ENCODE results near the gene MARCHF5.

The MARCHF5 gene

GRCh38 chr10:92316610-92317009, 25.6 kb downstream of the MARCHF5 start:
- Histone ChIP-seq H3K4me3 (ENCODE audit: low read length) (no peak overlapping the region), H3K36me3 (replicated peaks; ENCODE audit: insufficient read depth, low read length) (0 out of 2 replicates have a peak, but pooled peaks cover 4% of the 10 kb centered on the region), H3K27ac (ENCODE audit: low read length) (no peak overlapping the region), H3F3A (ENCODE audit: insufficient read depth, low read length) (no peaks in the 10 kb centered on the region; the same call in 1 of the 2 replicates), H3K9ac (ENCODE audit: low read length) (no peak overlapping the region), H3K27me3 (replicated peaks; ENCODE audit: insufficient read depth, low read length) (no peaks in the 10 kb centered on the region), H3K4me1 (ENCODE audit: low read length) (no peaks in the 10 kb centered on the region), H3K9me2 (replicated peaks; ENCODE audit: insufficient read depth, low read length) (no peaks in the 10 kb centered on the region), H4K20me1 (ENCODE audit: insufficient read depth, low read length) (no peaks in the 10 kb centered on the region), H2AFZ (ENCODE audit: low read length) (no peak overlapping the region), H3K79me2 (ENCODE audit: low read length) (peaks cover 44% of the 10 kb centered on the region), H3K9me3 (replicated peaks; ENCODE audit: insufficient read depth, low read length) (no peaks in the 10 kb centered on the region), H3K4me2 (ENCODE audit: low read depth, low read length) (no peak overlapping the region)
- DNase-seq = no peak
- TF ChIP-seq, protein P1, sequence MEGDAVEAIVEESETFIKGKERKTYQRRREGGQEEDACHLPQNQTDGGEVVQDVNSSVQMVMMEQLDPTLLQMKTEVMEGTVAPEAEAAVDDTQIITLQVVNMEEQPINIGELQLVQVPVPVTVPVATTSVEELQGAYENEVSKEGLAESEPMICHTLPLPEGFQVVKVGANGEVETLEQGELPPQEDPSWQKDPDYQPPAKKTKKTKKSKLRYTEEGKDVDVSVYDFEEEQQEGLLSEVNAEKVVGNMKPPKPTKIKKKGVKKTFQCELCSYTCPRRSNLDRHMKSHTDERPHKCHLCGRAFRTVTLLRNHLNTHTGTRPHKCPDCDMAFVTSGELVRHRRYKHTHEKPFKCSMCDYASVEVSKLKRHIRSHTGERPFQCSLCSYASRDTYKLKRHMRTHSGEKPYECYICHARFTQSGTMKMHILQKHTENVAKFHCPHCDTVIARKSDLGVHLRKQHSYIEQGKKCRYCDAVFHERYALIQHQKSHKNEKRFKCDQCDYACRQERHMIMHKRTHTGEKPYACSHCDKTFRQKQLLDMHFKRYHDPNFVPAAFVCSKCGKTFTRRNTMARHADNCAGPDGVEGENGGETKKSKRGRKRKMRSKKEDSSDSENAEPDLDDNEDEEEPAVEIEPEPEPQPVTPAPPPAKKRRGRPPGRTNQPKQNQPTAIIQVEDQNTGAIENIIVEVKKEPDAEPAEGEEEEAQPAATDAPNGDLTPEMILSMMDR (IDR thresholded peaks at IDR 0.05; ENCODE audit: low read length) = no peak
- TF ChIP-seq EZH2phosphoT487 (IDR thresholded peaks at IDR 0.05; ENCODE audit: low read length) = no peak
- TF ChIP-seq EZH2 (optimal IDR thresholded peaks at IDR 0.05; ENCODE audit: low read depth, low read length) = no peak

GRCh38 chr10:92323079-92323478, 32.1 kb downstream of the MARCHF5 start:
- Histone ChIP-seq H3K27me3 (replicated peaks; ENCODE audit: insufficient read depth, low read length) (no peaks in the 10 kb centered on the region), H3K9ac (ENCODE audit: low read length) (no peak overlapping the region), H3K9me2 (replicated peaks; ENCODE audit: insufficient read depth, low read length) (no peaks in the 10 kb centered on the region), H3F3A (ENCODE audit: insufficient read depth, low read length) (peaks cover 16% of the 10 kb centered on the region), H3K79me2 (ENCODE audit: low read length) (peaks cover 62% of the 10 kb centered on the region), H3K4me2 (ENCODE audit: low read depth, low read length) (peak overlapping the region; percentile 56), H2AFZ (ENCODE audit: low read length) (no peak overlapping the region), H3K4me3 (ENCODE audit: low read length) (no peak overlapping the region), H3K36me3 (replicated peaks; ENCODE audit: insufficient read depth, low read length) (no peaks in the 10 kb centered on the region), H3K9me3 (replicated peaks; ENCODE audit: insufficient read depth, low read length) (no peaks in the 10 kb centered on the region), H4K20me1 (ENCODE audit: insufficient read depth, low read length) (no peaks in the 10 kb centered on the region), H3K4me1 (ENCODE audit: low read length) (peaks cover 15% of the 10 kb centered on the region), H3K27ac (ENCODE audit: low read length) (peak overlapping the region; percentile 77; the same call in 1 of the 2 replicates)
- TF ChIP-seq EZH2 (optimal IDR thresholded peaks at IDR 0.05; ENCODE audit: low read depth, low read length) = no peak
- TF ChIP-seq EZH2phosphoT487 (IDR thresholded peaks at IDR 0.05; ENCODE audit: low read length) = no peak
- TF ChIP-seq, protein P1 (IDR thresholded peaks at IDR 0.05; ENCODE audit: low read length) = no peak
- peak; percentile 92 for DNase-seq

DNA sequence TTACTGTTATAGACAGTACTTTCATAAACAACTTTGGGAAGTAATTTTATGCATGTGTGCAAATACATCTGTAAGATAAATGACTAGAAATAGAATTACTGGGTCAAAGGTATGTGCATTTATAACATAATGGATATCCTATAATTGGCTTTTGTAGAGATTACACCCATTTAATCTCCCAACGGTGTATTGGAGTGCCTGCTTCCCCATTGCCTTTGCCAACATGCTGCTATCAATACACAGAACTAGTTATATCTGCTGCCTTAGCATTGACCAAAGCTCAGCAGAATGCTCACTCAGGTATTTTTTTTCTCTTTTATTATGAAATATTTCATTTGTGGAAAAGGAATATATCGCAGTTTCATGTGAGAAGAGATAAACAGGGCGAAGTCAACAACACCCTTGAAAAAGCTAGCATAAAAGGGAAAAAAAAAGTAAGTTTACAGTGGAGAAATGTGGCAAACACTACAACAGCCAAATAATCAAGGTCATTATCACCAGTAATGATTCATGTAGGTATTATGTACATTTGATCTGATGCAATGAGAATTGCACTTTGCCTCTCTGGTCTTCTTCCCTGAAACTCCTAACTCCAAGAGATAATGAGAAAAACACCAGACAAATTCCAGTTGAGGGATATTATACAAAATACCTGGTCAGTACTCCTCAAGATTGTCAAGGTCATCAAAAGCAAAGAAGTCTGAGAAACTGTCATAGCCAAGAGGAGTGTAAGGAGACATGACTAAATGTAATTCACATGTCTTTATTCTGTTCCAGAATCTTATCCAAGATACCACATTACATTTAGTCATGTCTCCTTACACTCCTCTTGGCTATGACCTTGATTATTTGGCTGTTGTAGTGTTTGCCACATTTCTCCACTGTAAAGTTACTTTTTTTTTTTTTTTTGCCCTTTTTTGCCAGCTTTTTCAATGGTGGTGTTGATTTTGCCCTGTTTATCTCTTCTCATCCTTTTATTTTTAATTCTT, 36.8 kb downstream of the MARCHF5 start:
- no peak for DNase-seq
- Histone ChIP-seq H3K9ac (ENCODE audit: low read length) (no peak overlapping the region), H3K4me3 (ENCODE audit: low read length) (no peak overlapping the region), H3F3A (ENCODE audit: insufficient read depth, low read length) (peaks cover 9% of the 10 kb centered on the region), H2AFZ (ENCODE audit: low read length) (no peak overlapping the region), H3K27ac (ENCODE audit: low read length) (no peak overlapping the region), H3K4me1 (ENCODE audit: low read length) (peaks cover 8% of the 10 kb centered on the region), H3K27me3 (replicated peaks; ENCODE audit: insufficient read depth, low read length) (no peaks in the 10 kb centered on the region), H3K9me3 (replicated peaks; ENCODE audit: insufficient read depth, low read length) (no peaks in the 10 kb centered on the region), H3K9me2 (replicated peaks; ENCODE audit: insufficient read depth, low read length) (no peaks in the 10 kb centered on the region), H3K36me3 (replicated peaks; ENCODE audit: insufficient read depth, low read length) (no peaks in the 10 kb centered on the region; the same call in 1 of the 2 replicates), H3K79me2 (ENCODE audit: low read length) (peaks cover 68% of the 10 kb centered on the region), H4K20me1 (ENCODE audit: insufficient read depth, low read length) (no peaks in the 10 kb centered on the region), H3K4me2 (ENCODE audit: low read depth, low read length) (no peak overlapping the region)
- TF ChIP-seq, protein P1 (IDR thresholded peaks at IDR 0.05; ENCODE audit: low read length) = no peak
- TF ChIP-seq EZH2 (optimal IDR thresholded peaks at IDR 0.05; ENCODE audit: low read depth, low read length) = no peak
- no peak for TF ChIP-seq EZH2phosphoT487 (IDR thresholded peaks at IDR 0.05; ENCODE audit: low read length)
